Stimulated activated CD8-positive, alpha-beta memory T cell treated with anti-CD3 and anti-CD28 coated beads, Interleukin-4, amount 100 ng/mL, for 48 hours (primary cell): ENCODE results near the gene LRRC56.

Experiments used
- DNase-seq: peaks from one replicate; pipeline ENCODE4 v3.0.0-alpha.2; 2020

Gene LRRC56

DNA sequence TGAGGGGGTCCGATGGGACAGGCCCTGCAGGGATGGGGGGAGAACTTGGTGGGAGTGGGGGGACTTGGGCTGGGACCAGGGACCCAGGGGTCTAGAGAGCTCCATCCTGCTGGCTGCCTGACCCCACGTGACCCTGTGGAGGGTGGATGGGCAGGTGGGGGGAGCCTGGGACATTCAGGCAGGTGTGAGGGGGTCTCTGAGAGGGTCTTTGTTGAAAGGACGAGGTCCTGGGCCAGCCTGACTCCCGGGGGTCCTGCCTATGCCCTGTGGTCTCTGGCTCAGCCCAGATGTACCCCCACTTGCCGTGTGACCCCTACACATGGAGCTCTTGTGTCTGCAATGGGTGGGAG, 7.5 kb downstream of the LRRC56 start:
- DNase-seq = no peak

- no peak for DNase-seq
These were observed 7.8 kb downstream of the LRRC56 start for GRCh38 chr11:545171-545570.

DNA sequence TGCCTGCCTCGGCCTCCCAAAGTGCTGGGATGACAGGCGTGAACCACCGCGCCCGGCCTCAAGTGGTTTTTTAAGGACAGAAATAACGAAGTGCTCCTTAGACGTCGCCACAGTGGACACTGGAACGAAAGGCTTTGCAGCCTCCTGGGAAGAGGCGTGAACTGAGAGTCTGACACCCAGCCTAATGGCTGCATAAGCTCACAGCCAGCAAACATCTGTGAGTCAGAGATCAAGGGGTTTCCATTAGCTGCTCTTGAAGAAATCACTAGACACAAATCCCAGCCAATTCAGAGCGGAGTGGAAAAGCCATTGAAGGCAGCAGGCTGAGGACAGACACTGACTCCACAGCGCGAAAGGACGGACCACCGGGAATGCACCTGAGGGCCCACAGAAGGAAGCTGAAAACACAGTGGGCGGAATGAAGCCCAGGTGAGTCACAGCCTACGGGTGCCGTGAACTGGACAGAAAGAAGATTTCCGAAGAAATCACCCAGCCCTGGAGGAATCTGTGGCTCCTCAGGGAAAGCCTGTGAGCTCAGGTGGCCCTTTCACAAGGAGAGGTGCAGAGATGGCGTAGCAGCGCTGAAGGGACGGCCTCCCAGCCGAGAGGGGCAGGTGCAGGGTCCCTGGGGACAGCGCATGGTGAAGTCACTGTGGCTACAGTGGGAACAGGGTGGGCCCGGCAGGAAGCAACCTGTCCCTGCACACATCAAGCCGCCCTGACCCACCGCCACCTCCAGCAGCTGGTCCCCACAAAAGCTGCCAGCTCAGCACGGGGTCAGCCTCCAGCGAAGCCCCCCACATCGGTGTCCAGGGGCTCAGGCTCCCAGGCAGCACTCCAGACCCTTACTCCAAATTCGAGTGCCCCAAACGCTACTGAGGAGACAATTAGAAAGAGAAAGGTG, 11.6 kb downstream of the LRRC56 start:
- DNase-seq = no peak

- no peak for DNase-seq
These were observed 12.9 kb downstream of the LRRC56 start for GRCh38 chr11:550021-550745.

DNA sequence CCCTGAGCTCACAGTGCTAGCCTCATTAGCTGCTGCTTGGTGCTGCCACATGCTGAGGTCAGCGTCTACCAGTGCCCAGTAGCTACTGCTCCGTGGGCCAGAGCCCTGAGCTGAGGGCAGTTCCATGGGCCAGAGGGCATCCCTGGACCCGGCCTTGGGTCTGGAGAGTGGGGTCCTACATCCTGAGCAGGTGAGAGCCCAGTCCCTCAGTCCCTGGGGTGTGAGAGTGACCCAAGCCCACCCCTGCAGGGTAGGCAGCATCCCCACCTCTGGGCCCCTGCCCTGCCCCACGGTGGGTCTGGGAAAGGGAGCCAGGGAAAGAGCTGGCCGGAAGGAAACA, 13.4 kb downstream of the LRRC56 start:
- no peak for DNase-seq

DNA sequence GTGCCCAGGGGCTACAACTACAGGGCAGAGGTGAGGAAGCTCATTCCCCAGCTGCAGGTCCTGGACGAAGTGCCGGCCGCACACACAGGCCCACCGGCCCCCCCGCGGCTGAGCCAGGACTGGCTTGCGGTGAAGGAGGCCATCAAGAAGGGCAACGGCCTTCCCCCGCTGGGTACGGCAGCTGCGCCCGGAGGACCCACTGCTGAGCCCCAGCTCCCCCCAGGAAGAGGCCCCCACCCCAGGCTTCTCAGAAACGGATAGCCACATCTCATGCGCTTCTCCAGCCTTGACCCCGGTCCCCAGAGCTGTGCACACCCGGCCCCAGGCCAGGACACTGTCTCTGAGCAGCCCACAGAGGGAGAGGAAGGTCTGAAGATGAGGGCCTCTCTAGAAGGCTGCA, 13.8 kb downstream of the LRRC56 start:
- DNase-seq = no peak

GRCh38 chr11:551596-551995, 14.3 kb downstream of the LRRC56 start:
- DNase-seq = no peak

DNA sequence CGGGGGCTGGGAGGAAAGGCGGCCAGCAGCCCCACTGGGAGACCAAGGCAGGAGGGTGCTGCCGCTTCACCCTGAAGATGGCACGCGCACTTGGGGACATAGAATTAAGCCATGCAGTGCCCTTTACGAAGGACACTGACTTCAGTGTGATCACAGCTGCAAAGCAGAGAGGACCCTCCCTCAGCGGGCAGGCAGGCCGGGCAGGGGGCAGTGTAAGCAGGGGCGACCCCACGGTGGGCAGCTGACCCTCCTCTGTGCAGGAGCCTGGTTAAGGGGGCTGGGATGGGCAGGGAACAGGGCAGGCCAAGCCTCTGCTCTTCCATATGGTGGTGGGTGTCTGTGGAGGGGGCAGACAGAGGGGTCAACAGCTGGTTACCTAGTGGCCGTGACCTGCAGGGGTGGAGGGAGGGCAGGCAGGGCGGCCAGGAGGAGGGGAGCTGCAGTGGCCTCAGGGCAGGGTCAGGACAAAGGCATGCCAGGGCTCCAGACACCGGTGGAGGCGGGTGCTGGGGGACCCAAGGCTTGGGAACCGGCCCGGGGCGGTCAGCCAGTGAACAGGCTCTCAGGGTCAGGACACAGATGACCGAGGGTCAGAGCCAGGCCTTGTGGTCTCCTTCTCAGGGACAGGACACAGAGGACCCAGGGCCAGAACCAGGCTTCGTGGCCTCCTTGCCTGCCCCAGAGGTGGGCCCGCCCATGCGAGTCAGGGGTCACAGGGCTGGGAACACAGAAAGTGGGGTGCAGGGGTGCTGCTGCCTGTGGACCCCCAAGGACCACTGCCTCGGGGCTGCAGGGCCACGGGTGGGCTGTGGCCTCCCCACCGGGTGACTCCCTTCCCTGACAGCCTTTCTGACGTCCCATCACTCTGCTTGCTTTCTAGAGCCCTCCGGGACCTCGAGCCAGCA, 16.0 kb downstream of the LRRC56 start:
- no peak for DNase-seq

- no peak for DNase-seq
These were observed 16.6 kb downstream of the LRRC56 start for GRCh38 chr11:553988-554340.

GRCh38 chr11:554428-555226, 17.3 kb downstream of the LRRC56 start:
- peak; percentile 81 for DNase-seq

GRCh38 chr11:555227-555779, 18.0 kb downstream of the LRRC56 start:
- no peak for DNase-seq

DNA sequence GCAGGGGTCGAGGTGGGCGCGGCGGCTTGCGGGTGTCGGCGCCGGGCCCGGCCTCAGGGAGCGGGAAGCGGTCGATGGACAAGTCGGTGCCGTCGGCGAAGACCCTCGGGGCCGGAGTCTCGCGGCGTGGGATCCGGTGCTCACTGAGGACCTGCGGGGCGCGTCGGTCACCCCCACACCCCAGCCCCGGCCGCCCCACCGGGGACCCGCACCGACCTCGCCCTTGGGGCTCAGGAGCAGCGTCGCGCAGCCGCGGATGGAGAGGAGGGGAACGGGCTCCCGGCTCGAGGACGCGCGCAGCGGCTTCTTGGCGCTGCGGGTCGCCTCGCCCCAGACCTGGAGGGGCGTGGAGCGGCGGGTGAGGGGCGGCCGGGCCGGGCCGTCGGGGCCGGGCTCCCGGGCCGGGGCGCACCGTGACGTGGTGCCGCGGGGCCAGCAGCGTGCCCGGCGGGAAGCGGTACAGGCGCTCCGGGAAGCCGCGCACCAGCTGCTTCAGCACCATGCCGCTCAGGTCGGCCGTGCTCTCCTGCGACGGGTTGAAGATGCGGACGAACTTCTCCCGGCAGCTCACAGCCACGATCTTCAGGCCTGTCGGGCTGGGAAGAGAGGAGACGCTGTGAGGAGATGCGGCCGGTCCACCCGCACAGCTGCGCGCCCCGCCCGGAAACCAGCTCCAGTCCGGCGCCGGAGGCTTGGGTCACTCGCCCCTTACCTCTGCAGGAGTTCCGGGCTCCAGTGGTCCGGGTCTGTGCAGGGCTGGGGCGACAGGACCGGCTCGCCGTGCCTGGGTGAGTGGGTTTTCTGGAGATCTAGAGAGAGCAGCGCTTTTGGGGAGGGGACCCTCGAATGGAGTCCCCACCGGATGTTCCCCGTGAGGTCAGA, 18.7 kb downstream of the LRRC56 start:
- no peak for DNase-seq

DNA sequence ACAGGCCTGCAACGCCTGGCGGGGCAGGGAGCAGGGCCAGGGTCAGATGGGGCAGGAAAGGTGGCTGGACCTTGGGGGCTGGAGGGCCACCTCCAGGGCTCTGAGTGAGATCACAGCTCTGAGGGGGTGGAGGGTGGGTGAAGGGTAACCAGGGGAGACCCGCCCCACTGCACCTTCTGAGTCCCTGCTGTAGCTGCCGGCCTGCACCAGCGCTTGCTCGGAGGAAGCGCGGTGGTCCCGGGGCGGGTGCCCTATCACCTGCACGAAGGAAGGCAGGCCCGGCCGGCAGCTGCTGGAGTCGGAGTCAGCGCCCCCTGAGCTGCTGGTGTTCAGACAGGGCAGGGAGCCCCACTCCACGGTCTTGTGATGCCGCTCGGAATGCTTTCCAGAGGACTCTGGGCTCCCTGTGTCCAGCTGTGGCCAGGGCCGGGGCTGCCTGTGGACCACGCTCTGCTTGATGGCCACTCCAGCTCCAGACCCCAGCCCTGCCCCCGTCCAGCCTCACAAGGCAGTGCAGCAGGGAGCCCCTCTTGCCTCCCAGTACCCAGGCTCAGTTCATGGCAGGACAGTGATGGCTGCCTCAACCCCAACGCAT, 19.4 kb downstream of the LRRC56 start:
- no peak for DNase-seq

- DNase-seq = no peak
These were observed 20.2 kb downstream of the LRRC56 start for GRCh38 chr11:557328-558132.

- DNase-seq = no peak
These were observed 21.2 kb downstream of the LRRC56 start for GRCh38 chr11:558503-558902.

- DNase-seq = no peak
These were observed 21.8 kb downstream of the LRRC56 start for GRCh38 chr11:559020-559620.

DNA sequence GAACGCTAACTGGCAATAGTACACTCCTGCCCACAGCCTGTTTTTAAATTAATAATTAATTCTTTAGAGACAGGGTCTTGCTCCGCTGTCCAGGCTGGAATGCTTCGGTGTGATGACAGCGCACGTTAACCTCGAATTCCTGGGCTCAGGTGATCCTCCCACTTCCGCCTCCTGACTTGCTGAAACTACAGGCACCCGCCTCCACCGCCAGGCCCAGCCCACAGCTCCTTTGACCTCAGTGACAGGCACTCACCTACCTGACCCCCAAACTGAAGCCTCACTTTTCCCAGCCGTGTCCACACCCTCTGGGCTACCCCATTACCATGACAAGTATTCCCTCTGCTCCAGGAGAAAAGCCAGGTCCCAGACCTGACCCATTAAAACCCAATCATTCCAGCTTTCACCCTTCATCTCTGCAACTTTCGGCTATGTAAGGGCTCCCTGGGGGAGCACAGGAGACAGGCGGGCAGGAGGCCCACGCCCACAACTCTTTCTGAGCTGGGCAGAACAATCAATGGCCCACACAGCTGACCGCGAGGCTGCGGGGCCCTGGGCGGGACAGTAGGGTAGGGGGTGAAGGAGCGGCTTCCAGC, 22.5 kb downstream of the LRRC56 start:
- DNase-seq = no peak

DNA sequence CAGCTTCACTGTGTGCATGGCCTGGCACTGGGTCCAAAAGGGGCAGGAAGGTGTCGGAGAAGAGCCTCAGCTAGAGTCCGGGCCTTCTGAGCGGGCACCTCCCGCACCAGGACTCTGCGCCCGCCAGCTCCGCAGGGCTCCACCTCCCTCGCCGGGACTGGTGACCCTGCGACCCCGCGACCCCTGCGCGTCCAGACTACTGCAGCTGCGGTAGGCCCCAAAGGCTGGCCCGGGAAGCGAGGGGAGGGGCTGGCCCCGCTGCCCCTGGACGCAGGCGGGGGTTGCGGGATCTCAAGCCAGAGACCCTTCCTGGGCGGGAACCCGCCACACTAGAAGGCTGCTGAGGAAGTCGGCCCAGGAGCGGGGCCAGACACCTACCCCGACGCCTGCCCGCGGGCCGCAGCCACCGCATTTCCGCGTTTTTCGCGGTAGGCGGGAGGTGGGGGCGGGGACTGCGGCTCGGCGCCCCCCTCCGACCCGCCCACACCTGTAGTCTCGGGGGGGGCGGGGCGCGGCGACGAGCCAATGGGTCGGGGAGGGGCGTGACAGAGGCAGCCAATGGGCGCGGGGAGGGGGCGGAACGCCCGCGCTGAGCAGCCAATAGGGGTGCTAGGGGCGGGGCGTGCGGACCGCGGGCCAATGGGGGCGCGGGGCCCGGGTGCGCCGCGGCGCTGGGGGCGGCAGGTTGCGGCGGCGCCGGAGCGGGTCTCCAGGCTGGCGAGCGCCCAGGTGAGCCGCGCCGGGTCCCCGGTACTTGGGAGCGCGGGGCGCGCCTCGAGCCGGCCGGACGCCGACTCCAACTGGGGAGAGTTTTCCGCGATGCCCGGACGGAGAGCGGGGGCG, 23.2 kb downstream of the LRRC56 start, which contains the start of the genes LMNTD2 and RASSF7:
LMNTD2 (minus strand) TSS at position 434 of the 843 bp plus-strand sequence; CDS start at position 412, 22 bp downstream.
RASSF7 (plus strand) TSS at position 666 of the 843 bp plus-strand sequence. CDS start 799 bp downstream, outside the sequence.
- DNase-seq = peak; percentile 98
